AG09309 (cell line): Measurements from ENCODE around the gene EEF1G.
A peak's percentile ranks its signal among the peaks of the same experiment; 100 is the strongest.
"Not testable (repeated sequence)": the region's sequence is repeated elsewhere in the genome, so short reads cannot be mapped to it uniquely, and the experiment has no call there.

Experiments
- DNase-seq: peaks from one replicate; pipeline ENCODE4 v3.0.0-alpha.2; 2010; ENCODE audit warnings: low read depth
- H3K4me3 ChIP-seq: 2 replicates; pipeline ENCODE4 v1.5.1; 2011; ENCODE audit warnings: mild to moderate bottlenecking, low read depth, low read length, moderate library complexity; ENCODE audit not compliant: control insufficient read depth
- TF ChIP-seq, protein P1 (sequence below): IDR thresholded peaks from 2 replicates; pipeline ENCODE4 v1.5.1; 2011; ENCODE audit warnings: mild to moderate bottlenecking, low read depth, low read length, inconsistent platforms; ENCODE audit not compliant: insufficient read depth, control insufficient read depth; ENCODE audit errors: missing control alignments

The EEF1G gene

DNA sequence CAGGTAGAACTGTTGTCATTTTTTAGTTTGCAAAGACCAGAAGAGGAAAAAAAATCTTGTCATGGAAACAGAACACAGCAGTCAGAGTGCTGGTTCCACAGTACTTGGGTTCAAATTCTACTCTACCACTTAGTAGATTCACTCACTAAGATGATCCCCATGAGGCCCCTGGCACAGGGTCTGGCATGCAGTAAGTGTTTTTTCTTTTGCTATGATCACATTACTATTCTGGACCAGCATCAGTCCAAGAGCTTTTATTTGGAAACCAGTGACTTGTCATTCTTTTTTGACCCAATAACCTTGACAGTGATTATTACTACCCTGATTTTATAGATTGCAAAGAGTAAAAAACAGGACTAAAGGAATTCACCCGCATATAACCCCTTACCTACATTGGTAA, 4.1 kb downstream of the EEF1G start:
- DNase-seq = no peak
- no peak overlapping the region for H3K4me3 ChIP-seq

DNA sequence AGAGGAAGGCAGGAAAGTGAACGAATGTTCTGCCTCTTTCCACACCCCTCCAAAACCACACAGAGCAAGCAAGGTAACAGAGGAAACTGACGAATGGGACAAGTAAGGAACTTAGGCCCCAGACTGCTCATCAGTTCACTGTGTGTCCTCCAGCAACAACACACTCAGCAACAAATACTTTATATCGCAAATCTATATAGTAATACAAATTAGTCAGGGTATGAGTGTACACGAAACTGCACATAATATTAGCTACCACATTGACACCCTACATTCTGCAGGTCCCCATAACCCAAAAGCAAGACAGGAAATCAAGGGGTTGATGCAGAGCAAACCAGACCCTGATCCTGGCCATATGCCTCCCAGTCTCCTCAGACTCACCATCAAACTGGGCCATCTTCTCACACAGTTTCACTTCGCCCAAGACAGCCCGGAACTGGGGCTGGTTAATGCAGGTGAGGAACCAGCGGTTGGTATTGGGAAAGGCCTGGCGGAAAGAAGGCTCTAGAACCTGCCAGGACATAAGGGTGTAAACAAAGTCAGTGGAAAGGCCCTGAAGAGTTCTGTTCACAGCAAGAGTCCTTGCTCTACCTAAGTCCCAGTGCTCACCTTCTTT, 6.6 kb downstream of the EEF1G start:
- no peak overlapping the region for H3K4me3 ChIP-seq
- TF ChIP-seq, protein P1, sequence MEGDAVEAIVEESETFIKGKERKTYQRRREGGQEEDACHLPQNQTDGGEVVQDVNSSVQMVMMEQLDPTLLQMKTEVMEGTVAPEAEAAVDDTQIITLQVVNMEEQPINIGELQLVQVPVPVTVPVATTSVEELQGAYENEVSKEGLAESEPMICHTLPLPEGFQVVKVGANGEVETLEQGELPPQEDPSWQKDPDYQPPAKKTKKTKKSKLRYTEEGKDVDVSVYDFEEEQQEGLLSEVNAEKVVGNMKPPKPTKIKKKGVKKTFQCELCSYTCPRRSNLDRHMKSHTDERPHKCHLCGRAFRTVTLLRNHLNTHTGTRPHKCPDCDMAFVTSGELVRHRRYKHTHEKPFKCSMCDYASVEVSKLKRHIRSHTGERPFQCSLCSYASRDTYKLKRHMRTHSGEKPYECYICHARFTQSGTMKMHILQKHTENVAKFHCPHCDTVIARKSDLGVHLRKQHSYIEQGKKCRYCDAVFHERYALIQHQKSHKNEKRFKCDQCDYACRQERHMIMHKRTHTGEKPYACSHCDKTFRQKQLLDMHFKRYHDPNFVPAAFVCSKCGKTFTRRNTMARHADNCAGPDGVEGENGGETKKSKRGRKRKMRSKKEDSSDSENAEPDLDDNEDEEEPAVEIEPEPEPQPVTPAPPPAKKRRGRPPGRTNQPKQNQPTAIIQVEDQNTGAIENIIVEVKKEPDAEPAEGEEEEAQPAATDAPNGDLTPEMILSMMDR = no peak
- DNase-seq = no peak

More for the DNA sequence above, 4.1 kb downstream of the EEF1G start:
- TF ChIP-seq, protein P1 = no peak

DNA sequence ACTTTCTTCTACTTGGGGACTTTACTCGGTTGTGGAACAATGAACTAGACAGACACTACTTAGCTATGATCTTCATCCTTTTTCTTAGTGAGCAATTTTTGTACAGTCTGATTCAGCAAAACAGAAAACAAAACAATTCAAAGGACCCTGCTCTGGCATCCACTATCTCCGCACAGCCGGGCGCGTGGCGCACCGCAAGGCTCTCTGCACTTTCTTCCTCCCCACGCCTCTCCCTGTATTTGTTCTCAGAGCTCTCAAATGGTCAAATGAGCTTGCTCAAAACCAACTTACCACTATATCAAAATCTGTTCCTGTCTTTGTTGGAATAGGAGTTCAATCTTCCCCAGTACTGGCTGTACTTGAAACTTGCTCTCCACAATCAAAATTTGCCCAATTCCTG, 7.4 kb downstream of the EEF1G start:
- no peak overlapping the region for H3K4me3 ChIP-seq
- TF ChIP-seq, protein P1 = no peak

DNA sequence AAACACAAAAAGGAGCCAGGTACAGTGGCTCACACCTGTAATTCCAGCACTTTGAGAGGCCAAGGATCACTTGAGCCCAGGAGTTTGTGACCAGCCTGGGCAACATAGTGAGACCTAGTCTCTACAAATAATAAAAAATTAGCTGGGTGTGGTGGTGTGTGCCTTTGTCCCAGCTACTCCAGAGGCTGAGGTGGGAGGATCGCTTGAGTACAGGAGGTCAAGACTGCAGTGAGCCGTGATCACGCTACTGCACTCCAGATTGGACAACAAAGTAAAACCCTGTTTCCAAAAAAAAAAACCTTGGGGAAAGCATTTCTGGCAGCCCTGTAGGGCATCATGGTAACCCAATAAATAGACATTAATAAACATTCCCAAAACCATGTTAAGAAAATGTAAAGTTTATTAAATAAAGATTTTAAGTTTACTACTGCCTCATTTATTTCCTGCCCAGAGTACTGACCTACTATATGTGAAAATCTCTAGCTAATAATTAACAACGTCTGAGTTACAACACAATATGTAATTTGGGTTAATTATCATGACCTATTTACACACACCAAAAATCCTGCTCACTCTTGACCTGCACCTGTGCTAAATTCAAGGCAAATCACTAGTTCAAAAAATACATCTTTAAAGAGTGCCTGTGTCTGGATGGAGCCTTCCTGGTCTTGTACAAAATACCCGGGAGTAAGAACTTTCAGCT, 8.4 kb downstream of the EEF1G start:
- TF ChIP-seq, protein P1 = no peak
- DNase-seq = no peak
- no peak overlapping the region for H3K4me3 ChIP-seq

More for the DNA sequence above, 7.4 kb downstream of the EEF1G start:
- DNase-seq = no peak

DNA sequence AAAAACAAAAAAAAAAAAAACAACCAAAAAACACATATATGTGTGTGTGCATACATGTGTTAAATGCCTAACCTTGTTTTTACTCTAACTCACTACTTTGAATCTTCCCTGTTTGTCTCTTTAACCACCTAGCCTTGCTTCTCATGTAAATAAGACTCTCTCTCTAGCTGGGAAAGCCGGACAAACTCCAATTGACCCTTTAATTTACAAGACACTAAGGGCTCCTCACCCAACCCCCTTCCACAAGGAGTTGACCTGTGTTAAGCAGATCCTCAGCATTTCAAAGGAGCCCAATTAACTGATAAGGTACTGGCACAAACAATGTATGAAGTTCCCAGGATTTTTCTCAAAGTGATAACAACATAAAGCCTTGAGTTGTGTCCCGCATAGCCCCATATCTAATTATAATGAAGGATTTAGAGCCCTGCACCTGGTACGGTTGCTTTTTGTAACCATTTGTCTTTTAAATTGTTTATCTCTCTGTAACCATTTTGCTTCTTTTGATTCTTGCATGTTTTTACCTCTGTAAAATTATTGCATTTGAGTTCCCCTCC, 11.9 kb downstream of the EEF1G start:
- H3K4me3 ChIP-seq, DNase-seq: not testable (repeated sequence)

DNA sequence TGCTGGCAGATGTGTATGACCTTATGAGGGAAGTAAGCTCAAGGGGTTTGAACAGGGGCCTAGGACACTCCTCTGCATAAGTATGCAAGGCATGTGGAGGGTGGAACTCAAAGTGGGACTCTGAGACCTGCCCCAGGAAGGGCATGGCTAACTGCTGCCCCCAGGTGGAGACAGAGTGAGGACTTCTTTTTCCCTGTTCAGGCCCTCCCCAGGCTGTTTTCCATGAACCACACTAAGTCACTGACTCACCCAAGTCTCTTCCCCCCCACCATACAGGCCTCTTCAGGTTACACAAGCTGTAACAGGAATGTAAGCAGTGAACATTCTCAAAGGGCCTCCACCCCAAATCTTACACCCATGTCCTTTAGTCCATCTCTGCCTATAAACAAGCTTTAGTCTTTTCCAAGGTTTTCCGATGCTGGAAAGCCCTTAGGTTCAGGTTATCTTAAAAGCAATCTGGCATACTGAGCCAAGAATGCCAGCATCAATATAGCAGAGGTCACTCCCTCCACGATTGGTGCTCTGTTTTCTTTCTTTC, 13.1 kb downstream of the EEF1G start:
- TF ChIP-seq, protein P1 = peak; percentile 92
- H3K4me3 ChIP-seq = no peak overlapping the region

DNA sequence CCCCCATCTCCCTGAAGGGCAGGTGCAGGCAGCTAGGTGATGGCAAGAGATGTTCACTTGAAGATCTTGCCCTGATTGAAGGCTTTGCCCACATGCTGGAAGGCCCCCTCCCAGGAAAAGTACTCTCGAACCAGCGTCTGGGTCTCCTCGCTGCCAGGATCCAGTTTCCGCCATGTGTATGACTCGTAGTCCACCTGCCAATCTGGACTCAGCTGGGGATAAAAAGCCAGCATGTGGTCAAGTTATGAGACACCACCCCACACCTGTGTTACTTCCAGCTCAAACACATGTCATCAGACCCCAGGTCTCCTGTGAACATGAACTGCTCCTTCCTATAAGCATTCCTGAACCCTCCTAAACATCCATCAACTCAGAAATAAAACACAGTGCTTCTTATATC, 14.1 kb downstream of the EEF1G start:
- not testable (repeated sequence) for H3K4me3 ChIP-seq, DNase-seq

More for the DNA sequence above, 13.1 kb downstream of the EEF1G start:
- DNase-seq = peak; percentile 93
